PFSK-1 (cell line): ENCODE data around the gene ERBIN.

Experiments
- FOXP2 ChIP-seq: optimal IDR thresholded peaks from 2 replicates; pipeline ENCODE3; 2011; ENCODE audit warnings: borderline replicate concordance, control low read depth, inconsistent platforms; ENCODE audit not compliant: insufficient read depth; ENCODE audit errors: extremely low read length, extremely low read depth
- POLR2AphosphoS5 ChIP-seq: IDR thresholded peaks from 2 replicates; pipeline ENCODE4 v1.6.1; 2012; ENCODE audit warnings: low read depth, mild to moderate bottlenecking, control low read depth, low read length, moderate library complexity
- REST ChIP-seq, 2 experiments: IDR thresholded peaks; 2 replicates each; pipeline versions ENCODE4 v1.6.1 to v1.8.0; 2011 to 2012; ENCODE audit warnings: low read depth in 2 of 2, low read length in 2 of 2, control low read depth in 1 of 2, inconsistent platforms in 1 of 2, mild to moderate bottlenecking in 1 of 2, moderate library complexity in 1 of 2; ENCODE audit not compliant: insufficient read depth in 1 of 2
- SIN3A ChIP-seq: IDR thresholded peaks from 2 replicates; pipeline ENCODE4 v1.6.1; 2012; ENCODE audit warnings: mild to moderate bottlenecking, low read length, moderate library complexity, borderline replicate concordance; ENCODE audit not compliant: insufficient read depth
- TAF1 ChIP-seq: IDR thresholded peaks from 2 replicates; pipeline ENCODE4 v1.6.1; 2012; ENCODE audit warnings: low read length, control low read depth, borderline replicate concordance; ENCODE audit not compliant: insufficient read depth

Gene ERBIN

GRCh38 chr5:65982635-65983034 lies 56.3 kb downstream of the ERBIN start:
- TF ChIP-seq SIN3A: no peak

GRCh38 chr5:65984098-65984885 lies 57.9 kb downstream of the ERBIN start:
- no peak for TF ChIP-seq FOXP2
- TF ChIP-seq REST (IDR thresholded peaks at IDR 0.05; ENCODE audit: insufficient read depth in 1 of 2, low read depth in 2 of 2, low read length in 2 of 2): no peak
- TF ChIP-seq TAF1: no peak
- TF ChIP-seq SIN3A: no peak
- TF ChIP-seq POLR2AphosphoS5: no peak

- TF ChIP-seq SIN3A (no peak), REST (IDR thresholded peaks at IDR 0.05; ENCODE audit: insufficient read depth in 1 of 2, low read depth in 2 of 2, low read length in 2 of 2) (no peak), FOXP2 (no peak), POLR2AphosphoS5 (no peak), TAF1 (no peak)
Measured at GRCh38 chr5:65986050-65986451, 59.7 kb downstream of the ERBIN start.

- TF ChIP-seq POLR2AphosphoS5 (no peak), TAF1 (no peak)
Measured at GRCh38 chr5:65986796-65987195, 60.4 kb downstream of the ERBIN start.

- TF ChIP-seq FOXP2 (no peak), POLR2AphosphoS5 (no peak), REST (IDR thresholded peaks at IDR 0.05; ENCODE audit: insufficient read depth in 1 of 2, low read depth in 2 of 2, low read length in 2 of 2) (no peak), TAF1 (no peak), SIN3A (no peak)
Measured at GRCh38 chr5:65987982-65988381, 61.6 kb downstream of the ERBIN start.

GRCh38 chr5:65989158-65989557 lies 62.8 kb downstream of the ERBIN start:
- TF ChIP-seq FOXP2 (no peak), SIN3A (no peak), TAF1 (no peak), REST (IDR thresholded peaks at IDR 0.05; ENCODE audit: insufficient read depth in 1 of 2, low read depth in 2 of 2, low read length in 2 of 2) (no peak), POLR2AphosphoS5 (no peak)
